Bronchial epithelial cell (primary cell): ENCODE data around the gene LRRC75A. TPM values are rescaled to one million over a fixed set of nuclear protein-coding genes. Genes with fewer than 3 reads are reported as not detected.

Experiments
- DNase-seq: peaks from one replicate; pipeline ENCODE4 v3.0.0-alpha.2; 2010; ENCODE audit warnings: low read depth
- FAIRE-seq: peaks from 2 replicates; lab custom pipeline; 2011; peaks lifted over from hg19 to GRCh38; lab: Jason Lieb, UNC
- H3K27me3 ChIP-seq: 2 replicates; pipeline ENCODE4 v1.5.1; 2011; ENCODE audit warnings: low read length; ENCODE audit not compliant: control insufficient read depth, insufficient read depth
- H3K36me3 ChIP-seq: 2 replicates; pipeline ENCODE4 v1.5.1; 2011; ENCODE audit warnings: low read length; ENCODE audit not compliant: control insufficient read depth, insufficient read depth
- H3K4me3 ChIP-seq: 2 replicates; pipeline ENCODE4 v1.5.1; 2011; ENCODE audit warnings: mild to moderate bottlenecking, low read depth, low read length, control low read depth
- CTCF ChIP-seq: IDR thresholded peaks from 2 replicates; pipeline ENCODE4 v1.5.1; 2011; ENCODE audit warnings: mild to moderate bottlenecking, moderate library complexity, low read length, control low read depth, inconsistent platforms; ENCODE audit not compliant: insufficient read depth, severe bottlenecking
- total RNA-seq: library from RNA; depleted of rRNA; stranded (reverse); fragments of >200 nt; gene quantifications from 2 replicates; pipeline ENCODE4 v1.2.1, GENCODE V29; 2014

LRRC75A gene
- total RNA-seq, 1 donor from 2014 or later, result not detected

DNA sequence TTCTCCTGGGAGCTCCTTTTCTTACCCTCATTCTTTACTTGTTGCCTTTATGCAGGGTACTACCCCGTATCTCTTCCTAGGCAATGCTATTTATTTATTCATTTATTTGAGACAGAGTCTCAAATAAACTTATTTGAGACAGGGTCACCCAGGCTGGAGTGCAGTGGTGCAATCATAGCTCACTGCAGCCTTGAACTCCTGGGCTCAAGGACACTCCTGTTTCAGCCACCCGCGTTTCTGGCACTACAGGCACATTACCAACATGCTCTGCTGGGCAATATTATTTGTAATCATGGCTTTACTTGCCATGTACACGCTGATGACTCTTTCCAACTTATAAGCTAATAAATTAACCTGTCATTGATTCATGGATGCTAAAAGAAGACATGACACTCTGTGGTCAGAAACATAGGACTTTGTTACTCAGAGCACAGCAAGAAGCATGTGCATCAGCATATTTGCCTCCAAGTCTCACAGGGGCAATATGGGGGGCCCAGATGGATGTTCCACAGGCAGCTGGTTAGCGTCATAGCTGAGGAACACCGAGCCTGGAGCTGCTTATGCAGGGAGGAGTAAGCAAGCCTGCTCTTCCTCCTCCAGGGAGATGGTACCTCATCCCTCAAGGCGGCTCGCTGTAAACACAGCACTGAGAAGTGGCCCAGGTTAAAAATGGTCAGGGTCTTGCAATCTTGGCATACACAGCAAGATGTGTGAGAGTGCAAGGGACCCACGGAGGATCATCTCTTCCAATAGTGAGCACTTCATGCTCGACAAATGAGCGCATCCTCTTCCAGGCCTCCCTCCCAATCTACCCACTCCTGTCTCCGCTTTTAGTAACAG, 4.2 kb upstream of the LRRC75A start:
- H3K27me3 ChIP-seq, result peaks cover 25% of the 10 kb centered on the region
- TF ChIP-seq CTCF, result no peak
- FAIRE-seq, result no peak

GRCh38 chr17:16495561-16495960, 3.6 kb upstream of the LRRC75A start:
- peaks cover 30% of the 10 kb centered on the region for H3K27me3 ChIP-seq
- H3K4me3 ChIP-seq, result no peak overlapping the region
- TF ChIP-seq CTCF, result no peak
- no peaks in the 10 kb centered on the region for H3K36me3 ChIP-seq
- no peak for FAIRE-seq
- DNase-seq, result no peak

More for the DNA sequence above, 4.2 kb upstream of the LRRC75A start:
- no peak for DNase-seq
- Histone ChIP-seq H3K36me3 (no peaks in the 10 kb centered on the region), H3K4me3 (no peak overlapping the region)

- H3K27me3 ChIP-seq, result peaks cover 41% of the 10 kb centered on the region
- DNase-seq (no peak), FAIRE-seq (no peak)
- H3K36me3 ChIP-seq, result no peaks in the 10 kb centered on the region
- no peak overlapping the region for H3K4me3 ChIP-seq
- no peak for TF ChIP-seq CTCF
Measured at GRCh38 chr17:16494059-16494458, 2.1 kb upstream of the LRRC75A start.

- no peak for DNase-seq
- no peaks in the 10 kb centered on the region for H3K36me3 ChIP-seq
- FAIRE-seq, result no peak
- no peak for TF ChIP-seq CTCF
- no peak overlapping the region for H3K4me3 ChIP-seq
- peaks cover 43% of the 10 kb centered on the region for H3K27me3 ChIP-seq
Measured at GRCh38 chr17:16493531-16494046, 1.6 kb upstream of the LRRC75A start.

GRCh38 chr17:16492613-16493530, 879 bp upstream of the LRRC75A start:
- H3K27me3 ChIP-seq, result peaks cover 43% of the 10 kb centered on the region
- DNase-seq (no peak), FAIRE-seq (peak; percentile 36)
- H3K4me3 ChIP-seq, result peak overlapping the region; percentile 26
- no peak for TF ChIP-seq CTCF
- H3K36me3 ChIP-seq, result no peaks in the 10 kb centered on the region
